Activated CD4-positive, alpha-beta T cell treated with anti-CD3 and anti-CD28 coated beads, Interleukin-2, amount 50 U/mL, for 4 hours (primary cell): ENCODE data around the gene LOX.
A peak's percentile ranks its signal among the peaks of the same experiment; 100 is the strongest.
"Not testable (repeated sequence)": the region's sequence is repeated elsewhere in the genome, so short reads cannot be mapped to it uniquely, and the experiment has no call there.

Experiments used
- DNase-seq, 2 experiments: peaks; one replicate each; pipeline ENCODE4 v3.0.0-alpha.2; 2020

LOX gene

GRCh38 chr5:122095158-122095557 is 17.1 kb upstream of the LOX start:
- DNase-seq, result no peak

- DNase-seq, result not testable (repeated sequence)
Observed at GRCh38 chr5:122094251-122094650, 16.2 kb upstream of the LOX start.

DNA sequence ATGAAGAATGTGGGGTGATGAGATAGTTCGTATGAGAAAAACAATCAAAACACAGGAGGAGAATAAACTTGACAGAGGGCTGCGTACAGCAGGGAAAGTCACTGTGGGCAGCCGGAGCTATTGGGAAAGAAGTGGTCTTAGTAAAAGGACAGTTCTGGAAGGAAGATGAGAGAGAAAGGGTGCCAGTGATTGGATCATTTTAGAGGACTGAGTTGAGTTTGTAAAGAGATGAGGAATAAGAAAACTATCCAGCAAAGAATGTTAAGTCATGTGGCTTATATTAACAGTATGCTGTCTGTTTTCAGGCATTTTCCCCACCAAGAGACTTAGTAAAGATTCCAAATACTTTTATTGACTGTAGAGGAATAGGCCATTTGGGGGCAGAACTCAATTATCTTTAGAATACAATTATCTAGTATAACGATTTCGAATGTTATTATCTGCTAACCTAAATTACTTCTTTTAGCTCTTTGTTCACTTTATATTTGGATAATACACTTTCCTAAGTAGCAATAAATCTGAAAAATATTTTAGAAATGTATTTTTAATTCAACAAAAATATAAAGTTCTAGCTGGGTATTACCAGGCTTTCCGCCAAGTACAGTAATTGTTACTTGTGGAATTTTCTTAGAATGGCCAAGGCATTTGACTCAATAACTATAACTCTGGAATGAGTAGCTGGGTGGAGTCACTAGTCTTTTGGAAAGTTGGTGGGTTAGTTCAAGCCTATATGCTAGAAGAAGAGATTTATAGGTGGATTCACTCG is 15.5 kb upstream of the LOX start:
- no peak for DNase-seq

DNA sequence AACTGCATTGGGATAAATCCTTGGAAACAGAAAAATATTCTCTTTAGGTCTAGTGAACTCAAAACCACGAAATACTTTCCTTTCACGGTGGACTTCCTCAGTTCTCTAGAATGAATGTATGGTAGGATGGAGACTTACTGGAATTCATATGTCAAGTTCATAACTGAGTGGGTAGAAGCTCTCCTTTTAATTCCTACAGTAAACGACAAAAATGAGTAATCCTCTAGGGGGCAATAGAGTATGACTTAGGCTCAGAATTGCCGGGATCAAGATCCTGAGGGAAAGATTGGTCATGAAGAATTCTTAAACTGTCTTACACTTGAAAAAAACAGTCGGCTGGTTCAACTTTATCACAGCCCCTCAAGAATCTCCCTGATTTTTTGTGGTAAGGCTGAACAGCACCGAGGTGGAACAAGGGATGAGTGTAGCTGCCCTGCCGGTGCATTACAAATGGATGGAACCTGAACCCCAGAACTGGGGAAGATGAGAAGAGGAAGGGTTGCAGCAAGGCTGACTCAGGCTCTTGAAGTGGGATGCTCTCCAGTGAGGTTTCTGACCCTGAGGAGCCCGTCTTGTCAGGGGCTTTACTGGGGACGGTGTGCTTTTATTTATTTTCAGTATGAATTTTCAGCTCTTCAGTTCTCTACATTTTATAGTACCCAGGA is 14.0 kb upstream of the LOX start:
- no peak for DNase-seq

GRCh38 chr5:122089096-122090013 is 11.3 kb upstream of the LOX start:
- DNase-seq, result no peak

- DNase-seq, result no peak
Observed at GRCh38 chr5:122085041-122085440, 7.0 kb upstream of the LOX start.

- no peak for DNase-seq
Observed at GRCh38 chr5:122083535-122083934, 5.5 kb upstream of the LOX start.

DNA sequence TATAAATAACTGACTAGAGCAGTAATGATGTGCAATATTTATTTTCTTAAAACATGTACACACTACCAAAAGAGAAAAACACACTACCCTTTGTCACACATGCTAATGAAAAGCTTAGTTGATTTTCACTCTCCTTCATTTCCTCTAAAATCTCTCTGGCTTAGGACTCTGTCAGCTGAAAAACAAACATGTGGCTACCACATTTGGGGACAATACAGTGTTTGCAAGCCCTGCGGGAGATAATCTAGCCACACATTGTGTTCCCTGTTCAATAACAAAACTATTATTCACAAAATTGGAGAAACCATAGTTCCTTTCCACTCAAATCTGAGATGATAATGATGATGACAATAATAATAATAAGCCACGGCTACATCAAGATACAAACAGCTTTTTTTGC is 3.5 kb upstream of the LOX start:
- no peak for DNase-seq

DNA sequence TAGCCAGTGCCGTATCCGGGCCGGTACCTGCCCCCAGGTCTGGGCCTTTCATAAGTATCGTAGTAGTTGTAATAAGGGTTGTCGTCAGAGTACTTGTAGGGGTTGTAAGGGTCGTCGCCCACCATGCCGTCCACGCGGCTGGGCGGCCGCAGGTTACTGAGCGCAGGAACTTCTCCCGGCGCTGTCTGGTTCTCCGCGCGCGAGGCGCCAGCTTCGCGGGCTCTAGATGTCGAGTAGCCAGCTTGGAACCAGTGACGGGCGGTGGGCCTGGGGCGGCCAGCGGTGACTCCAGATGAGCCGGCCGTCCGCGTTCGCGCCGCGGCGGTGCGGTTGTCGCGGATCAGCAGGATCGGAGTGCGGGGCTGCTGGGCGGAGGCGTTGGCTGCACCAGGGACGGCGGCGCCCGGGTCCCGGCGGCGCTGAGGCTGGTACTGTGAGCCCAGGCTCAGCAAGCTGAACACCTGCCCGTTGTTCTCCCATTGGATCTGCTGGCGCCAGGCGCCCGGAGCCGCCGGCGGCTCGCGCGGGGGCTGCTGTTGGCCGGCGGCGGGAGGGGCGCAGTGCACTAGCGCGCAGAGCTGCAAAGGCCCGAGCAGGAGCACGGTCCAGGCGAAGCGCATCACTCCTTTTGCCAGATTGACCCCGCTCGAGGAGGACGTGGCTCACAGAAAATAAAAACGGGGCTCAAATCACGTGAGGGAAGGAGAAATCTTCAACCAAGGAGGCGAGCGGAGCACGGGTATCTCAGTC is 518 bp downstream of the LOX start:
- no peak for DNase-seq

DNA sequence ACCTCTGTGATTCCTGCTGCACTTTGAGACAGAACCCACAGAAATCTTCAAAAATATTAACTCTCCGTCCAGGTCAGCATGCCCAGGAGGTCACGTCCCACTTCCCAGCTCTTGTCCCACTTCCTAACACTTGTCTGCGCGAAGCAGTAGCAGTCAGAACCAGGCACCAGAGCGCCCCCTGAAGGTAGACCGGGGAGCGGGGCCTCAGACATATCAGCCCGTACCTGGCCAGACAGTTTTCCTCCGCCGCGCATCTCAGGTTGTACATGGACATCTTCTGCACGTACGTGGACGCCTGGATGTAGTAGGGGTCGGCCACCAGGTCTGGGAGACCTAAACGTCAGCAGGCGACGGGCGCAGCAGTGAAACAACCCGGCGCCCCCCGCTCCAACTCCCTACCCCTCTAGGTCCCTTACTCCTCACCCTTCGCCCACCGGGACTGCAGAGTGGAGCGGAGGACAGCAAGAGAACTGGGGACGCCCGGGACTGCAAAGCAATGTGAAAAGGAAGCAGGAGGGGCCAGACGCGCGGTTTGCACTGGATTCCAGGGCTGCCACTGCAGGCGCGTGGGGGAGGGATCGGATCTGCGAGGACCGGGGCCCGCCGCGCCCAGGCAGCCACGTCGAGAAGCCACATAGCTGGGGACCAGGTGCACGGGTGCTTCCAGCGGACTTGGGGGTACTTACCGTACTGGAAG is 1.2 kb downstream of the LOX start:
- DNase-seq, result peak in 1 of 2 experiments; percentile 11

- no peak for DNase-seq
Observed at GRCh38 chr5:122076050-122076461, 2.0 kb downstream of the LOX start.

DNA sequence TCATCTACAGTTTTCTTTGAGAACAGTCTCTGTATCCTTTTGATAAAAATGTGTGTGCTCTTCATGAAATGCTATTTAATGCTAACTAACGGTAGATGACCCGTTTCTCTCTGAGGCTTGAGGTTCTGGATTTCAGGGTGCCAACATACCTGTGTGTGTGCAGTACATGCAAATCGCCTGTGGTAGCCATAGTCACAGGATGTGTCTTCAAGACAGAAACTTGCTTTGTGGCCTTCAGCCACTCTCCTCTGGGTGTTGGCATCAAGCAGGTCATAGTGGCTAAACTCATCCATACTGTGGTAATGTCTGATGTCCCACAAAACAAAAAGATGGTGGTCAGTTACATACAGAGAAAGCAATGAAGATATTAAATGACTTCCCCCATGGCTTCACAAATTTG is 4.2 kb downstream of the LOX start:
- DNase-seq, result no peak

DNA sequence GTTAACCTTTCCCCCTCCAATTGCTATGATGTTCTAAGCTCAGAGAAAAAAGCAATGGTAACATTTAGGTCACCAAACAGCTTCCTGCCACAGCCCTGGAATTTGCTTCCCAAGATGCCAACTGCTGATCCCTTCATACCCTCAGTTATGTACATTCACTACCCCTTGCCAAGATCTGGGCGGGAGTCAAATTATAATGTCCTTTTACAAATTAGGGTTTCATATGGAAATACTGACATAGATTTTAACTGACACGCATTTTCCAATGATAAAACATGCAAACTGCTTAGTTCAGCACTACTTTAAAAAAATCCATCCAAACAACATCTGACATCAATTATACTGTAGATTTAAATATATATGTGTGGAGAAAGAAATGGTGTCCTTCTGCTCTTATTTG is 5.0 kb downstream of the LOX start:
- DNase-seq, result no peak

DNA sequence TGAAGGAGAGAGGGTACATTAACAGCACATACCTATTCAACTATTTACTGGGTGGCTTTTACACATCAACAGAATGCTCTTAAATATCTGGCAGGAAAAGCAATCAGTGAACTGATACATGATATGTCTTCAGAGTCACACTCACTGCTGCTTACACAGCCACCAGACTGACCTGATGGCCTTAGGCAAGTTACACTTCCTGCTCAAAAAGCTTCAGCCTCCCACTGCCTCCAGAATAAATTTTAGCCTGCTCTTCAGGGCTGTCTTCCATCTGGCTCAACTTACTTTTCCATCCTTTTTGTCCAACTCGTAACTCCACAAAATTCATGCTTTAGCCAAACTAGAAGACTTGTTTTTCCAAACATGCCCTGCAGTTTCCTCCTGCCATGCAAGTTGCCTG is 10.7 kb downstream of the LOX start:
- no peak for DNase-seq

DNA sequence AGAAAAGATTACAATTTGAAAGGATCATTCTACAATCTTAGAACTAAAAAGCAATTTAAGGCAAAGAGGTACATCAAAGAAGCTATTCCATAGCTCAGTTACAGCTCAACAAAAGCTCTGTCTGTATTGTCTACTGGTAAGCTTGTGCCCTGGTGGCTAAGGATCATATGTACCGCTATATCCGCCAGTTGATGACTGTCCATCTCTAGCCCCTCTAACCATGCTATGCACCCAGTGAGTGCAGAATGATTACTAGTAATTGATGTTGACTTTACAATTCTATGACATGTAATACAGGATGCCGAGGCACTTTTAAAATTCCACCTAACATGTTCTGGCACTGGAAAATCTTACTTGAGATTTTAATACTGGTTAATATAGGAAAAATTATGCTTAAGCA is 13.1 kb downstream of the LOX start:
- no peak for DNase-seq

DNA sequence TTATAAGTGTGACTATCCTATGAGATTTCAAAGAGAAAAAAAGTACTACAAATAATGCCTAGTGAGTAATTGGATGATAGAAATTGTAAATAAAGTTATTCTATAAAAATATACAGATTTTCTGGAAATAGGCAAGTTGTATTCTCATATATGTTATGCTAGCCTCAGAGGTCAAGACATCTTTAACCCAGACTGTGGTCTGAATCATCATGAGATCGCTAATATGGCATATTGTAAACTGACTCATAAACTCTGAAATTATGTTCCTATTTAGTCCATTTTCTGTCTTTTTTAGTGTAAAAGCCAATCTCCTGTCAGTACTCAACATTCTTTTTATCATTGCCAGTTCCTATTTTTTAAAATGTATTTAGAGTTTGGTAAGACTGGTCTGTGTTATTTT is 14.2 kb downstream of the LOX start:
- no peak for DNase-seq

DNA sequence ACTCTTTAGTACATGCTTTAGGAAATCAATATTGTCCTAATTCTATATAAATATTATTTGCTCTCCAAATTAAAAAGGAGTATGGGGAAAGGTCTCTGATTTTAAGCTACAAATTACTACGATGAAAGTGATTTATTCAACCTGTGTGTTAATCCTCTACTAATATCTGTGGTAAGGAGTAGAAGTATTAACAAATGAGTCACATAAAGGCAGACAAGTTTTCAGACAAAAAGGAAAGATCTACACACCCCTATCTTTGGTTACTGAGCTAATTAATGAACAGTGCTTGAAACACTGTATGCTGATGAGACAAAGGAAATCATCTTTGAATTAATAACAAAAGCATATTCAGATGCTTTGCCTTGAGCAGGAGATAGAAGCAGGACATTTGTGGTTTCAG is 15.9 kb downstream of the LOX start:
- DNase-seq, result no peak

GRCh38 chr5:122056913-122057312 is 21.1 kb downstream of the LOX start:
- no peak for DNase-seq

GRCh38 chr5:122054266-122054665 is 23.8 kb downstream of the LOX start:
- DNase-seq, result no peak

- no peak for DNase-seq
Observed at GRCh38 chr5:122053181-122054109, 24.6 kb downstream of the LOX start.

- no peak for DNase-seq
Observed at GRCh38 chr5:122051569-122051968, 26.5 kb downstream of the LOX start.
